ENCODE results near the gene WFDC5. TPM values are rescaled to one million over a fixed set of nuclear protein-coding genes. Genes with fewer than 3 reads are reported as not detected.

WFDC5 gene, protein sequence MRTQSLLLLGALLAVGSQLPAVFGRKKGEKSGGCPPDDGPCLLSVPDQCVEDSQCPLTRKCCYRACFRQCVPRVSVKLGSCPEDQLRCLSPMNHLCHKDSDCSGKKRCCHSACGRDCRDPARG
- total RNA-seq: not detected in 2 replicates

DNA sequence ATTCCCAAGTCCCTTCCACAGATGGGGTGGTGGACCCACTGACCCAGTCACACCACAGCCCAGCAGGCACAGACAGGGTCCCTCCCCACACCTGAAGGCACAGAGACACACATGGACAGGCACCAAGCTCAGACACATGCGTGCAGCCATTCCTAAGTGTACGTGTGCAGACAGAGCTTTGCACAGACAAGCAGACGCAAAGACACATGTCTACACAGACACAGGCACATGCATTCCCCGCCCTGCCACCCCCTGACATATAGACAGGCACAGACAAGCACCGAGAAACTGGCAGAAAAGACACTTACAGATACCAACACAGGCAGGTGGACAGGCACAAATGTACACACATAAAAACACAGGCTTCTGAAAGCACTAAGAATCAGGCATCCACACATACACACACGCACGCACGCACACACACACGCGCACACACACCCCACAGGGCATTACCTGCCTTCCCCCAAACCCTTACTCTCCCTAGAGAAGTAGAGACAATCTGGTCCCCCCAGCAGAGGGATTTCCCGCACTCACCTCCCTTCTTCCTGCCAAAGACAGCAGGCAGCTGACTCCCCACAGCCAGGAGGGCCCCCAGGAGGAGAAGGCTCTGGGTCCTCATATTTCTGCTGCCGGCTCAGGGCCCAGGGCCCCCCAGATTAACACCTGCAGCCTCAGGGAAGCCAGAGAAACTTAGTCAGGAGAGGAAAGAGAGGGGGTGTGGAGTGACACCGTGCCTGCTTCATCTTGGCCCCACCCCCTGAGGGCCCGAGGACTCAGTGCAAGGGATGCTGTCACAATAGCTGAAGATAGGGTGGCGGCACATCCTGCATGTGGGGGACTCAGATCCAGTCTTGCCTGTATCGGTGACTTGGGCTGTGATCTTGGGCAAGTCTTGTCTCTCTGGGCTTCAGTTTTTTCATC is at the start of gene WFDC5:
Gene WFDC5, minus strand, starts transcription at position 710 of the 921 bp plus-strand sequence. Its CDS starts 91 bp downstream, at position 619.

DNA sequence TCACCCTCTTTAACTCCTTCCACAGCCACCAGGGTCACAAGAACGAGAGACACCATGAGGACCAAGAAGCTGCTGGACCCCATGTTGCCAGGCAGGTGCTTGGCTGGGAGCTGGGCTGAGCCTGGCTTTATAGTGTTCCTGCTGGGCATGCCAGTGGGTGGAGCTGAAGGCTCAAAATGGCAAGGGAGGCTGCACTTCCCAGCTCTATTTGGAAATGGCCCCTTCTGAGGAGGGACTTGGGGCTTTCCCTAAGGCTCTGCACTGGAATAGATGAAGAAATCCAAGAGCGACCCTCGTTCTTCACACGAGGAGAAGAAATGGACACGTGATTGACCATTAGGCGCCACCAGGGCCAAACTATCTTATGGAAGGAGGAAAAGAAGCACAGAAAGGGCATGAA is 9.4 kb upstream of the WFDC5 start, which contains the start of gene WFDC12:
Gene WFDC12, minus strand, starts transcription at position 101 of the 400 bp plus-strand sequence. Its CDS starts 18 bp downstream, at position 83.

DNA sequence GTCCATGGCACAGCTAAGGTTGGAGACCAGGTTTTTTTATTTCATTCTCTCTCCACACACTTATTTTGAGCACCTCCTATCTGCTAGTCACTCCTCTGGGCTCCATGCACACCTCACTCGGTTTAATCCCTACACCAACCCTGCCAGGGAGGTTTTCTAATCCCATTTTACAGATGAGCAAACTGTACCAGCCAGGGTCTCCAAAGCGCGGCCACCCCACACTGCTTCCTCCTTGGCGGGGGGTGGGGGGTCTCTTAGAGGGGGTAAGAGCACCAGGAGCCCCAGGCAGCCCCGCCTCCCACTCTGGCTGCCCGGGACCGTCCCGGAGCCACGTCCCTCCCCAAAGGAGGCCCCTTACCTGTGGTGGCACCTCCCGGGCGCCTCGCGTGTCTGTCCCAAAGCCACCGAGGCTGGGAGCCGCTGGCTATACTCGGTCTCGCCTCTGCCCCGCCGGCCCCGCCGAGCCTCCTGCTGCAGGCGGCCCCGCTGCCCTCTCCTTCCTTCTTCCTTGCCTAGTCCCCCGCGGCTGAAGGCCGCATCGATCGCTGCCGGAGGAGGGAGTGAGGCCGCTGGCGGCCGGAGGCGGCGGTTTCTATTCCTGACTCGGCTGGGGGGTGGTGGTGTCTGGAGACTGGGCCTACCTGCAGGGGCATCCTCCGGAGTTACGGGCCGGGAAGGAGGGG is 14.3 kb downstream of the WFDC5 start, which contains the start of gene KCNS1:
Gene KCNS1, minus strand, starts transcription at position 565 of the 683 bp plus-strand sequence. CDS start 1,891 bp downstream, outside the sequence.

Other genes starting within 250 kb of the WFDC5 start
- gene YWHAB, start 229.5 kb downstream of the WFDC5 start, total RNA-seq: 82.9 and 133 TPM in 2 replicates
- gene PABPC1L, start 205.1 kb downstream of the WFDC5 start, total RNA-seq: 1.3 and 4.5 TPM in 2 replicates
- gene TOMM34, start 154.8 kb downstream of the WFDC5 start, total RNA-seq: 12.3 and 13.0 TPM in 2 replicates
- gene STK4, start 148.7 kb downstream of the WFDC5 start, total RNA-seq: 13.0 and 29.7 TPM in 2 replicates
- 0.16 and 0.38 TPM in 2 replicates for gene KCNS1, start 14.0 kb downstream of the WFDC5 start, total RNA-seq
- gene WFDC12, start 9.3 kb upstream of the WFDC5 start, total RNA-seq: not detected in 2 replicates
- gene PI3, start 59.7 kb upstream of the WFDC5 start, total RNA-seq: not detected in 2 replicates
- not detected in 2 replicates for gene SEMG1, start 91.9 kb upstream of the WFDC5 start, total RNA-seq
- not detected in 2 replicates for gene SEMG2, start 106.2 kb upstream of the WFDC5 start, total RNA-seq
- 2.6 TPM in 1 of 2 replicates, not detected in the other for gene SLPI, start 139.4 kb upstream of the WFDC5 start, total RNA-seq
- not detected in 2 replicates for gene RBPJL, start 191.7 kb upstream of the WFDC5 start, total RNA-seq
- gene MATN4, start 193.1 kb upstream of the WFDC5 start, total RNA-seq: 0.06 TPM in 1 of 2 replicates, not detected in the other
- 12.6 and 88.2 TPM in 2 replicates for gene SDC4, start 233.2 kb upstream of the WFDC5 start, total RNA-seq
- gene SYS1, start 248.0 kb upstream of the WFDC5 start, total RNA-seq: 9.9 and 24.1 TPM in 2 replicates

Data from bladder microvascular endothelial cell (primary cell).